ENCODE measurements around the gene PDE8B.

PDE8B gene

DNA sequence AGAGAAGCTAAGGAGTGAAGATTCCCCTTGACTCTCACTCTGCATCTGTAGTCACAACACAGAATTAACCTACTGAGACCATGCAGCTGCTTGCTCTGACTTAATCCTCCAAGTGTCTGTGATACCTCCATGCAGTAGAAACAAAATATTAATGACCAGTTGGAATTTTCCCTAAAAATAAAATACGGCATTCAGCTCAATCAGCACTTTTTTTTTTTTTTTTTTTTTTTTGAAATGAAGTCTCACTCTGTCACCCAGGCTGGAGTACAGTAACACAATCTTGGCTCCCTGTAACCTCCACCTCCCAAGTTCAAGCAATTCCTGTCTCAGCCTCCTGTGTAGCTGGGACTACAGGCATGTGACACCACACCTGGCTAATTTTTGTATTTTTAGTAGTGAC is 233.2 kb downstream of the PDE8B start:
- TF ChIP-seq, protein P1, sequence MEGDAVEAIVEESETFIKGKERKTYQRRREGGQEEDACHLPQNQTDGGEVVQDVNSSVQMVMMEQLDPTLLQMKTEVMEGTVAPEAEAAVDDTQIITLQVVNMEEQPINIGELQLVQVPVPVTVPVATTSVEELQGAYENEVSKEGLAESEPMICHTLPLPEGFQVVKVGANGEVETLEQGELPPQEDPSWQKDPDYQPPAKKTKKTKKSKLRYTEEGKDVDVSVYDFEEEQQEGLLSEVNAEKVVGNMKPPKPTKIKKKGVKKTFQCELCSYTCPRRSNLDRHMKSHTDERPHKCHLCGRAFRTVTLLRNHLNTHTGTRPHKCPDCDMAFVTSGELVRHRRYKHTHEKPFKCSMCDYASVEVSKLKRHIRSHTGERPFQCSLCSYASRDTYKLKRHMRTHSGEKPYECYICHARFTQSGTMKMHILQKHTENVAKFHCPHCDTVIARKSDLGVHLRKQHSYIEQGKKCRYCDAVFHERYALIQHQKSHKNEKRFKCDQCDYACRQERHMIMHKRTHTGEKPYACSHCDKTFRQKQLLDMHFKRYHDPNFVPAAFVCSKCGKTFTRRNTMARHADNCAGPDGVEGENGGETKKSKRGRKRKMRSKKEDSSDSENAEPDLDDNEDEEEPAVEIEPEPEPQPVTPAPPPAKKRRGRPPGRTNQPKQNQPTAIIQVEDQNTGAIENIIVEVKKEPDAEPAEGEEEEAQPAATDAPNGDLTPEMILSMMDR (IDR thresholded peaks at IDR 0.05; ENCODE audit: borderline replicate concordance, control extremely low read depth, extremely low read depth, insufficient read depth, missing control alignments): no peak
- no peak for DNase-seq (ENCODE audit: low spot score)
- in situ Hi-C loops (cut with MboI; ENCODE audit: low sequenced_read_pairs, unreplicated experiment): no loop called here

DNA sequence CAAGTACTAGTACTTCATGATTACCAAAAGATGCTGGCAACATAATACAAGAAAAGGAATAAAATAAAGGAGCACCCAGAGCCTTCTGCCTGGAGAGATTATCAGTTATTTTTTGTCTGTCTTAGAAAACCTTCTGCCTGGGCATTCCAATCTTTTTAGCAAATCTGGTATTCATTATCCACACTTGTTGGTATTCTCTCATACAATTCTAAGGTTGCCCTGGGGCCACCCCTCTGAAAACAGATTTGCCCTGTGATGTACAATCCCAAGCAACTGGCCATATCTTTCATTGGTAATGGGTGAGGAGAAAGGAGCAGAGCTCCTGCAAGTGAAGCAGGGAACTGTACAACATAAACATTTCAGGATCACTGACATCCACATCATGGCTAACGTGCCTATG is 233.9 kb downstream of the PDE8B start:
- DNase-seq (ENCODE audit: low spot score): no peak
- in situ Hi-C loops (cut with MboI; ENCODE audit: low sequenced_read_pairs, unreplicated experiment): no loop called here
- TF ChIP-seq, protein P1 (IDR thresholded peaks at IDR 0.05; ENCODE audit: borderline replicate concordance, control extremely low read depth, extremely low read depth, insufficient read depth, missing control alignments): no peak

DNA sequence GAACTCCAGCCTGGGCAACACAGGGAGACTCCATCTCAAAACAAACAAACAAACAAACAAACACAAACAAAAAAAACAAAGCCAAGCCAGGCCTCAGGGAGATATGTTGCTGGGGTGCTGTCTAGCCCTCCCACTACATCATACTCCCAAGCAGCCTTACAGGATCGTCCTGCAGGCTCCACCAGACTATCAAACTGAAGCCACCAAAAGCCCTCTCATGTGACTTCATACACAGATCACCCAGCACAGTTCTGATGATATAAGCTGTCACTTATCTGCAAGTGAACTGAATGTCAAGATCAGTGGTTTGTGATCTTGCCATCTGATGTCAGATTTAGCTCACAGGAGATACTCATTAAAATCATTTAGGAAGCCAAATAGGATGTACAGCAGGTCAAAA is 238.4 kb downstream of the PDE8B start:
- in situ Hi-C loops (cut with MboI; ENCODE audit: low sequenced_read_pairs, unreplicated experiment): no loop called here
- DNase-seq (ENCODE audit: low spot score): no peak
- TF ChIP-seq, protein P1 (IDR thresholded peaks at IDR 0.05; ENCODE audit: borderline replicate concordance, control extremely low read depth, extremely low read depth, insufficient read depth, missing control alignments): no peak

DNA sequence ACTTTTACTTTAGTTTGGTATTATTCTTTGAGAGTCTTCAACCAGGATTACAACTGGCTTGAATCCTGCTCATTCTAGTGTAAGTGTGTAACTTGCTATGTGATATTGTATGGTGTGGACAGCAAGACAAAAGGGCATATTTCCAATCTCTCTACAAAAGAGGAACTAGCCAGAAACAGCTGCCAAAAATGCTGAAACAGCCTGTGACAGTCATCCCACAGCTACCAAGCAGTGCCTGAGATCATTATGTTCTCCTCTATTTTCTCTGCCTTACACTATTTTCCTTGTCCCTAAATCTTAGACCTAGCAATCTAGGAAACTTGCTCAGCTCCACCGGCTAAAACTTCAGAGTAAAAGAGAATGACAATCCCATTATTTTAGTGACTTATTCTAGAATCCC is 238.8 kb downstream of the PDE8B start:
- TF ChIP-seq, protein P1 (IDR thresholded peaks at IDR 0.05; ENCODE audit: borderline replicate concordance, control extremely low read depth, extremely low read depth, insufficient read depth, missing control alignments): no peak
- in situ Hi-C loops (cut with MboI; ENCODE audit: low sequenced_read_pairs, unreplicated experiment): no loop called here
- no peak for DNase-seq (ENCODE audit: low spot score)

DNA sequence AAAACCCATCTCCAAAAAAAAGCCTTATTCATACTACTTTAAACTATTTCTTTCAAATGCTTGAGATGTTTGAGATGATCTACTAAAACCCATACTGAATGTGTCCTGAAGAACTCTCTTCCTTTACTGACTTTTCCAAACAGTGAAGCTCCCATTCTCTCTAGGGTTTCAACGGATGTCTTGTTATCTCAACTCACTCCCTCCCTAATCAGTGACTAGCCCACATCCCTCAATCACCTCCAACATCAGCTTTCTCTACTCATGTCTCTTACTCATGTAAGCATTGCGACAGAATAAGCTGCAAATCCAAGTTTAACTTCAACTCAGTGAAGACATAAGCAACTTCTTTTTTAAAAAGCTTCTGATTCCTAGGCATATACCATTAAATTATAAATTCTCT is 239.5 kb downstream of the PDE8B start:
- in situ Hi-C loops (cut with MboI; ENCODE audit: low sequenced_read_pairs, unreplicated experiment): no loop called here
- TF ChIP-seq, protein P1 (IDR thresholded peaks at IDR 0.05; ENCODE audit: borderline replicate concordance, control extremely low read depth, extremely low read depth, insufficient read depth, missing control alignments): no peak
- DNase-seq (ENCODE audit: low spot score): no peak

DNA sequence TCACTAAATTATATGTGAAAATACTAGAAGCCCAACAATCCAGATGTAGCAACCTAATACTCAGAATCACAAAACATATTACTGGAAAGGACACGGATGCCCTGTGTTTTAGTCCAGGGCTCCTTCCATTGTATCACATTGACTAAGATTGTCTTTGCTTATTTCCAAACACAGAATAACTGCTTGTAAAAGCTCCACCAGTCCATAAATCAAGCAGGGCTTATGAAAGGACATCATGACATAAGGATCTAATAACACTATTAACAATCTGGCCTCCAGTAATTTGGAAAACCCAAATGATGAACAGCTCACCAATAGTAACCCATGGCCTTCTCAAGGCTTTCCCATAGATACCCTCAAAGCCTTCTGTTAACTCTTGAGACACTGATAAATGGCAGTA is 241.9 kb downstream of the PDE8B start:
- DNase-seq (ENCODE audit: low spot score): no peak
- TF ChIP-seq, protein P1 (IDR thresholded peaks at IDR 0.05; ENCODE audit: borderline replicate concordance, control extremely low read depth, extremely low read depth, insufficient read depth, missing control alignments): no peak
- in situ Hi-C loops (cut with MboI; ENCODE audit: low sequenced_read_pairs, unreplicated experiment): no loop called here

DNA sequence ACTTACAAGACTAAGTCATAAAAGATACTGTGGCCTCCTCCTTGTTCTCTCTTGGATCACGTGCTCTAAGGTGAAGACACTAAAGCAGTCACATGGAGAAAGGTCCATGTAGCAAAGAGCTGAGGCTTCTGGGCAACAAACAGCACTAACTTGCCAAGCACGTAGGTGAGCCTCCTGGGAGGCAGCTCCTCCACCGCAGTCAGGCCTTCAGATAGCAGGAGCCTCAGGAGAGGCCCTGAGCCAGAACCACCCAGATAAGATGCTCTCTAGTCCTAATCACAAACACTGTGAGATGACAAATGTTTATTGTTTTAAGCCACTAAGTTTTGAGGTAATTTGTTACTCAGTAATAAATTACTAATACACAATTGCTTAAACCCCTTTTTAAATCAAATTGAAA is 243.6 kb downstream of the PDE8B start:
- in situ Hi-C loops (cut with MboI; ENCODE audit: low sequenced_read_pairs, unreplicated experiment): no loop called here
- TF ChIP-seq, protein P1 (IDR thresholded peaks at IDR 0.05; ENCODE audit: borderline replicate concordance, control extremely low read depth, extremely low read depth, insufficient read depth, missing control alignments): no peak
- DNase-seq (ENCODE audit: low spot score): no peak
